Measurements from ENCODE around the gene CNPY1. TPM values are rescaled to one million over a fixed set of nuclear protein-coding genes. Genes with fewer than 3 reads are reported as not detected.

CNPY1 gene
- polyA plus RNA-seq, 1 donor from 2014 or later = 0.36 TPM

DNA sequence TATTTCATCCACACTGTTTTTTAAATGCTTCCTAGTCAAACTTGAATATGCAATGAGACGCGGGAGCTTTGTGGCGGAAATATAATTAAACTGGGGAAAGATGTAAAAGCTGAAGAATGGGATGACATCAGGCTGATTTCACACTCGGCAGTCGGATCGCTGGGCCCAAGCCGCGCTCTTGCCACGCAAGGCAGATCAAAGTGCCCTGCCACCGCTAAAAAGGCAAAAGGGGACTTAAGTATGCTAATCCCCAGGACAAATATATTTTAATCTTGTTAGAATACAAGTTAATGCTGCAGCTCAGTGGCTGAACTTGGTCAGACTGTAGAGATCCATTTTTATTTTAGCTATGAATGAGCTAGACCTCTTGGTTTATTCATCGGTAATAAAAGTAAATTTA is 74.6 kb downstream of the CNPY1 start:
- Histone ChIP-seq H3K79me2 (replicated peaks; ENCODE audit: insufficient read depth, low read length) (no peaks in the 10 kb centered on the region), H3K27me3 (ENCODE audit: insufficient read depth, low read depth, low read length) (peaks cover 100% of the 10 kb centered on the region), H3K4me3 (ENCODE audit: low read length) (no peak overlapping the region), H2AFZ (ENCODE audit: low read depth, low read length) (no peak overlapping the region), H3K9me2 (ENCODE audit: insufficient read depth, low read length) (no peaks in the 10 kb centered on the region), H3K36me3 (ENCODE audit: insufficient read depth, low read length) (no peaks in the 10 kb centered on the region), H3K9me3 (ENCODE audit: low read length) (peaks cover 8% of the 10 kb centered on the region), H3K4me2 (ENCODE audit: low read length) (no peak overlapping the region), H3K27ac (ENCODE audit: low read length) (no peak overlapping the region), H3F3A (ENCODE audit: insufficient read depth, low read length, poor library complexity, severe bottlenecking) (no peaks in the 10 kb centered on the region), H4K20me1 (ENCODE audit: insufficient read depth) (no peaks in the 10 kb centered on the region), H3K9ac (ENCODE audit: low read length) (no peak overlapping the region)
- no peak for TF ChIP-seq POLR2AphosphoS5 (IDR thresholded peaks at IDR 0.05)
- TF ChIP-seq MXI1 (conservative IDR thresholded peaks at IDR 0.05; ENCODE audit: poor library complexity, severe bottlenecking) = no peak
- TF ChIP-seq, protein P1, sequence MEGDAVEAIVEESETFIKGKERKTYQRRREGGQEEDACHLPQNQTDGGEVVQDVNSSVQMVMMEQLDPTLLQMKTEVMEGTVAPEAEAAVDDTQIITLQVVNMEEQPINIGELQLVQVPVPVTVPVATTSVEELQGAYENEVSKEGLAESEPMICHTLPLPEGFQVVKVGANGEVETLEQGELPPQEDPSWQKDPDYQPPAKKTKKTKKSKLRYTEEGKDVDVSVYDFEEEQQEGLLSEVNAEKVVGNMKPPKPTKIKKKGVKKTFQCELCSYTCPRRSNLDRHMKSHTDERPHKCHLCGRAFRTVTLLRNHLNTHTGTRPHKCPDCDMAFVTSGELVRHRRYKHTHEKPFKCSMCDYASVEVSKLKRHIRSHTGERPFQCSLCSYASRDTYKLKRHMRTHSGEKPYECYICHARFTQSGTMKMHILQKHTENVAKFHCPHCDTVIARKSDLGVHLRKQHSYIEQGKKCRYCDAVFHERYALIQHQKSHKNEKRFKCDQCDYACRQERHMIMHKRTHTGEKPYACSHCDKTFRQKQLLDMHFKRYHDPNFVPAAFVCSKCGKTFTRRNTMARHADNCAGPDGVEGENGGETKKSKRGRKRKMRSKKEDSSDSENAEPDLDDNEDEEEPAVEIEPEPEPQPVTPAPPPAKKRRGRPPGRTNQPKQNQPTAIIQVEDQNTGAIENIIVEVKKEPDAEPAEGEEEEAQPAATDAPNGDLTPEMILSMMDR (IDR thresholded peaks at IDR 0.05; ENCODE audit: poor library complexity, severe bottlenecking) = no peak
- TF ChIP-seq, protein P2, sequence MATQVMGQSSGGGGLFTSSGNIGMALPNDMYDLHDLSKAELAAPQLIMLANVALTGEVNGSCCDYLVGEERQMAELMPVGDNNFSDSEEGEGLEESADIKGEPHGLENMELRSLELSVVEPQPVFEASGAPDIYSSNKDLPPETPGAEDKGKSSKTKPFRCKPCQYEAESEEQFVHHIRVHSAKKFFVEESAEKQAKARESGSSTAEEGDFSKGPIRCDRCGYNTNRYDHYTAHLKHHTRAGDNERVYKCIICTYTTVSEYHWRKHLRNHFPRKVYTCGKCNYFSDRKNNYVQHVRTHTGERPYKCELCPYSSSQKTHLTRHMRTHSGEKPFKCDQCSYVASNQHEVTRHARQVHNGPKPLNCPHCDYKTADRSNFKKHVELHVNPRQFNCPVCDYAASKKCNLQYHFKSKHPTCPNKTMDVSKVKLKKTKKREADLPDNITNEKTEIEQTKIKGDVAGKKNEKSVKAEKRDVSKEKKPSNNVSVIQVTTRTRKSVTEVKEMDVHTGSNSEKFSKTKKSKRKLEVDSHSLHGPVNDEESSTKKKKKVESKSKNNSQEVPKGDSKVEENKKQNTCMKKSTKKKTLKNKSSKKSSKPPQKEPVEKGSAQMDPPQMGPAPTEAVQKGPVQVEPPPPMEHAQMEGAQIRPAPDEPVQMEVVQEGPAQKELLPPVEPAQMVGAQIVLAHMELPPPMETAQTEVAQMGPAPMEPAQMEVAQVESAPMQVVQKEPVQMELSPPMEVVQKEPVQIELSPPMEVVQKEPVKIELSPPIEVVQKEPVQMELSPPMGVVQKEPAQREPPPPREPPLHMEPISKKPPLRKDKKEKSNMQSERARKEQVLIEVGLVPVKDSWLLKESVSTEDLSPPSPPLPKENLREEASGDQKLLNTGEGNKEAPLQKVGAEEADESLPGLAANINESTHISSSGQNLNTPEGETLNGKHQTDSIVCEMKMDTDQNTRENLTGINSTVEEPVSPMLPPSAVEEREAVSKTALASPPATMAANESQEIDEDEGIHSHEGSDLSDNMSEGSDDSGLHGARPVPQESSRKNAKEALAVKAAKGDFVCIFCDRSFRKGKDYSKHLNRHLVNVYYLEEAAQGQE (IDR thresholded peaks at IDR 0.05; ENCODE audit: borderline replicate concordance) = no peak
- TF ChIP-seq TAF1 (IDR thresholded peaks at IDR 0.05; ENCODE audit: low read depth) = no peak
- TF ChIP-seq RAD21 (conservative IDR thresholded peaks at IDR 0.05) = no peak
- TF ChIP-seq EP300 (conservative IDR thresholded peaks at IDR 0.05; ENCODE audit: poor library complexity, severe bottlenecking) = no peak
- no peak for TF ChIP-seq EZH2 (IDR thresholded peaks at IDR 0.05; ENCODE audit: borderline replicate concordance, insufficient read depth, low read length, poor library complexity, severe bottlenecking)
- TF ChIP-seq SMC3 (conservative IDR thresholded peaks at IDR 0.05; ENCODE audit: poor library complexity) = no peak

DNA sequence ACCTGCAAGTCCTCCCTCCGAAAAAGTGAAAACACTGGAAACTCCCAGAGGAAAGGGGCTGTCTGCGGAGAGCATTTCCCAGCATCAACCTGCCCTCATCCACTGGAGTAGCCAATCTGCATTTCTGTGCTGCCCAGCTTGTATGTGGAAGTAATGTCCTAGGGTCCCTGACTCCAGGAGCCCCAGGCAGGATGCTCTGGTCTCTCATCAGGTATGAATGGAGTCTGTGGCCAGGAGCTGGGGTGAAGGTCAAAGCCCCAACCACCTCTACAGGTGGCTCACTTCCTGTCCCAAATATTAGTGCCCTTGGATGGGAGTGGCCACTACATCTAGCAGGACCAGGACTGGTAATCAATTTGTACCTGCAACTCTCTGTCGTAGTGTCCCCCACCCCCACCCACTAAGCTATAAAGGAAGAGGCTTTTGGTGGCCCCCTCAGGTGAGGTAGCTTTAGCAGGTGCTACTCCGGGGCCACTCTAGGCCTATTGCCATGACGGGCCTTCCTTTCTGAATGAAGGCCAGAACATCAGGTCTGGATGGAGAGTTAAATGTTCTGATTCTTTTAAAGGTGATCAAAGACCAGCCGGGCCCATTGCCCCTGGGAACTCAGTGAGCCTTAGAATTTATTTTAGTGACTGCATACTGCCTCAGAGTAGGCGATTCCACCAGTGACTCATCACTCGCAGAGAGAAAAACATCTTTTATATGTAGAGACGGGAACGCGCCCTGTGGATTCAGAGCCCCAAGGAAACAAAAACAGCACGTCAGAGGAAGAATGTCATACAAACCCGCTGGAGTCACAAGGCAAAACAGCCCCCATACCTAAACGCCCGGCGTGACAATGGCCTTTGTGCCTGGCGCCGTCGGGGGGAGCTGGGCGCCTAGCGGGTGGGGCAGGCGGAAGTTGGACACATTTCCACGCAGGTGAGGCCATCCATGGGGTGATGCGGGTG is 75.4 kb downstream of the CNPY1 start:
- Histone ChIP-seq H3K9me2 (ENCODE audit: insufficient read depth, low read length) (no peaks in the 10 kb centered on the region), H3K4me3 (ENCODE audit: low read length) (no peak overlapping the region), H3K9me3 (ENCODE audit: low read length) (peaks cover 8% of the 10 kb centered on the region), H3K79me2 (replicated peaks; ENCODE audit: insufficient read depth, low read length) (no peaks in the 10 kb centered on the region), H3F3A (ENCODE audit: insufficient read depth, low read length, poor library complexity, severe bottlenecking) (no peaks in the 10 kb centered on the region), H3K27me3 (ENCODE audit: insufficient read depth, low read depth, low read length) (peaks cover 100% of the 10 kb centered on the region), H3K4me2 (ENCODE audit: low read length) (no peak overlapping the region), H3K36me3 (ENCODE audit: insufficient read depth, low read length) (no peaks in the 10 kb centered on the region), H4K20me1 (ENCODE audit: insufficient read depth) (no peaks in the 10 kb centered on the region), H2AFZ (ENCODE audit: low read depth, low read length) (no peak overlapping the region), H3K9ac (ENCODE audit: low read length) (no peak overlapping the region), H3K27ac (ENCODE audit: low read length) (no peak overlapping the region)
- no peak for TF ChIP-seq TAF1 (IDR thresholded peaks at IDR 0.05; ENCODE audit: low read depth)
- no peak for TF ChIP-seq MXI1 (conservative IDR thresholded peaks at IDR 0.05; ENCODE audit: poor library complexity, severe bottlenecking)
